ENCODE data around the gene TMEM134. TPM values are rescaled to one million over a fixed set of nuclear protein-coding genes. Genes with fewer than 3 reads are reported as not detected.

The TMEM134 gene
- 18.8 and 21.7 TPM in 2 replicates for total RNA-seq

GRCh38 chr11:67468759-67469507 is at the start of gene TMEM134:
TSS of gene TMEM134 (minus strand) at chr11:67469251. CDS start at chr11:67469192, 59 bp downstream.

GRCh38 chr11:67507864-67508485 is 38.9 kb upstream of the TMEM134 start, which contains the start of gene CDK2AP2:
TSS of gene CDK2AP2 (minus strand) at chr11:67508162. CDS start at chr11:67508082, 80 bp downstream.

GRCh38 chr11:67504950-67505581 is 36.0 kb upstream of the TMEM134 start, which contains the start of gene PITPNM1:
TSS of gene PITPNM1 (minus strand) at chr11:67505363. CDS start at chr11:67504180, 1,183 bp downstream.

GRCh38 chr11:67482827-67483798 is 14.1 kb upstream of the TMEM134 start, which contains the start of gene AIP:
TSS of gene AIP (plus strand) at chr11:67483026. CDS start at chr11:67483159, 133 bp downstream.

GRCh38 chr11:67455054-67455453 is 14.0 kb downstream of the TMEM134 start, which contains the start of gene CABP4:
TSS of gene CABP4 (plus strand) at chr11:67455354. CDS start at chr11:67455424, 70 bp downstream.

GRCh38 chr11:67452141-67452952 is 16.7 kb downstream of the TMEM134 start, which contains the start of gene GPR152:
TSS of gene GPR152 (minus strand) at chr11:67452729. CDS start at chr11:67452724, 5 bp downstream.

GRCh38 chr11:67437082-67437808 is 31.8 kb downstream of the TMEM134 start, which contains the start of gene PTPRCAP:
TSS of gene PTPRCAP (minus strand) at chr11:67437682. CDS start at chr11:67437619, 63 bp downstream.

GRCh38 chr11:67428052-67429001 is 40.7 kb downstream of the TMEM134 start, which contains the start of gene RPS6KB2:
TSS of gene RPS6KB2 (plus strand) at chr11:67428494. CDS start at chr11:67428546, 52 bp downstream.

GRCh38 chr11:67415501-67416304 is 53.3 kb downstream of the TMEM134 start, which contains the start of gene CARNS1:
TSS of gene CARNS1 (plus strand) at chr11:67415678. CDS start at chr11:67416200, 522 bp downstream.

Small RNAs within 50 kb of the gene (small RNA-seq; reads per million reads assigned to genes)
- not detected for gene MIR6752

Other genes with a start within 250 kb of the TMEM134 start
- 38.4 and 44.3 TPM in 2 replicates for gene GRK2, start 202.8 kb downstream of the TMEM134 start, total RNA-seq
- gene ANKRD13D, start 179.9 kb downstream of the TMEM134 start, total RNA-seq, result 31.9 and 35.2 TPM in 2 replicates
- gene SSH3, start 165.7 kb downstream of the TMEM134 start, total RNA-seq, result 18.3 and 18.8 TPM in 2 replicates
- gene POLD4, start 115.7 kb downstream of the TMEM134 start, total RNA-seq, result 38.3 and 58.4 TPM in 2 replicates
- 12.7 and 13.8 TPM in 2 replicates for gene CLCF1, start 95.7 kb downstream of the TMEM134 start, total RNA-seq
- gene RAD9A, start 77.3 kb downstream of the TMEM134 start, total RNA-seq, result 5.0 and 7.3 TPM in 2 replicates
- 169 and 220 TPM in 2 replicates for gene PPP1CA, start 67.4 kb downstream of the TMEM134 start, total RNA-seq
- gene TBC1D10C, start 65.2 kb downstream of the TMEM134 start, total RNA-seq, result 0.12 TPM in 1 of 2 replicates, not detected in the other
- gene CARNS1, start 53.6 kb downstream of the TMEM134 start, total RNA-seq, result under 0.01 and 0.16 TPM in 2 replicates
- gene RPS6KB2, start 40.8 kb downstream of the TMEM134 start, total RNA-seq, result 44.5 and 48.8 TPM in 2 replicates
- gene PTPRCAP, start 31.6 kb downstream of the TMEM134 start, total RNA-seq, result 0.32 TPM in 1 of 2 replicates, not detected in the other
- gene CORO1B, start 25.8 kb downstream of the TMEM134 start, total RNA-seq, result 128 and 136 TPM in 2 replicates
- gene GPR152, start 16.5 kb downstream of the TMEM134 start, total RNA-seq, result not detected in 2 replicates
- gene CABP4, start 13.9 kb downstream of the TMEM134 start, total RNA-seq, result not detected in 2 replicates
- gene AIP, start 13.8 kb upstream of the TMEM134 start, total RNA-seq, result 50.3 and 58.9 TPM in 2 replicates
- 30.7 and 31.5 TPM in 2 replicates for gene PITPNM1, start 36.1 kb upstream of the TMEM134 start, total RNA-seq
- gene CDK2AP2, start 38.9 kb upstream of the TMEM134 start, total RNA-seq, result 21.6 and 25.3 TPM in 2 replicates
- gene CABP2, start 54.2 kb upstream of the TMEM134 start, total RNA-seq, result not detected in 2 replicates
- 399 and 414 TPM in 2 replicates for gene GSTP1, start 114.6 kb upstream of the TMEM134 start, total RNA-seq
- 137 and 150 TPM in 2 replicates for gene NDUFV1, start 137.7 kb upstream of the TMEM134 start, total RNA-seq
- 5.5 and 7.5 TPM in 2 replicates for gene NUDT8, start 160.7 kb upstream of the TMEM134 start, total RNA-seq
- not detected in 2 replicates for gene TBX10, start 170.5 kb upstream of the TMEM134 start, total RNA-seq
- gene ACY3, start 181.5 kb upstream of the TMEM134 start, total RNA-seq, result not detected in 2 replicates
- not detected in 2 replicates for gene ALDH3B2, start 205.4 kb upstream of the TMEM134 start, total RNA-seq